LoVo (cell line): Measurements from ENCODE around the gene PPP1R13B.
"Not testable (repeated sequence)": the region's sequence is repeated elsewhere in the genome, so short reads cannot be mapped to it uniquely, and the experiment has no call there.

Experiments
- DNase-seq: peaks from one replicate; pipeline ENCODE4 v3.0.0-alpha.2; 2016; ENCODE audit warnings: low spot score

PPP1R13B gene

GRCh38 chr14:103699901-103700752 lies 147.2 kb downstream of the PPP1R13B start:
- DNase-seq = no peak

- DNase-seq = no peak
These were observed 148.1 kb downstream of the PPP1R13B start for GRCh38 chr14:103699261-103699661.

- DNase-seq = no peak
These were observed 148.8 kb downstream of the PPP1R13B start for GRCh38 chr14:103698380-103699260.

GRCh38 chr14:103697603-103698379 lies 149.6 kb downstream of the PPP1R13B start:
- DNase-seq = no peak

- no peak for DNase-seq
These were observed 150.2 kb downstream of the PPP1R13B start for GRCh38 chr14:103697206-103697602.

- no peak for DNase-seq
These were observed 150.8 kb downstream of the PPP1R13B start for GRCh38 chr14:103696466-103697071.

- DNase-seq = no peak
These were observed 151.3 kb downstream of the PPP1R13B start for GRCh38 chr14:103696070-103696402.

GRCh38 chr14:103695296-103696069 lies 151.9 kb downstream of the PPP1R13B start:
- DNase-seq = no peak

- no peak for DNase-seq
These were observed 152.8 kb downstream of the PPP1R13B start for GRCh38 chr14:103694572-103695026.

GRCh38 chr14:103693515-103693914 lies 153.9 kb downstream of the PPP1R13B start:
- DNase-seq = peak; percentile 44

GRCh38 chr14:103692871-103693270 lies 154.5 kb downstream of the PPP1R13B start:
- DNase-seq = no peak

GRCh38 chr14:103692159-103692558 lies 155.2 kb downstream of the PPP1R13B start:
- no peak for DNase-seq

GRCh38 chr14:103691655-103692054 lies 155.7 kb downstream of the PPP1R13B start:
- not testable (repeated sequence) for DNase-seq

GRCh38 chr14:103690332-103690731 lies 157.0 kb downstream of the PPP1R13B start:
- DNase-seq = no peak

- no peak for DNase-seq
These were observed 158.2 kb downstream of the PPP1R13B start for GRCh38 chr14:103688906-103689902.

GRCh38 chr14:103688441-103688840 lies 158.9 kb downstream of the PPP1R13B start:
- DNase-seq = no peak

GRCh38 chr14:103687712-103688111 lies 159.7 kb downstream of the PPP1R13B start:
- DNase-seq = no peak

GRCh38 chr14:103686831-103687485 lies 160.4 kb downstream of the PPP1R13B start:
- DNase-seq = no peak
